Neural progenitor cell (in vitro differentiated cells): ENCODE results near the gene RHBDD1. TPM values are rescaled to one million over a fixed set of nuclear protein-coding genes. Genes with fewer than 3 reads are reported as not detected.
A peak's percentile ranks its signal among the peaks of the same experiment; 100 is the strongest.
"Not testable (repeated sequence)": the region's sequence is repeated elsewhere in the genome, so short reads cannot be mapped to it uniquely, and the experiment has no call there.

Source experiments
- DNase-seq: peaks from one replicate; pipeline ENCODE4 v3.0.0-alpha.2; 2016; ENCODE audit warnings: low spot score
- H2AFZ ChIP-seq: fragments of 200-600 bp; sonication (generic); replicated peaks from 2 replicates; pipeline ENCODE4 v1.6.1; 2016; ENCODE audit warnings: antibody characterized with exemption
- H3F3A ChIP-seq: fragments of 200-600 bp; sonication (generic); 2 replicates; pipeline ENCODE4 v1.6.1; 2016; ENCODE audit warnings: antibody characterized with exemption, low read depth
- H3K27ac ChIP-seq: fragments of 200-600 bp; sonication (generic); 2 replicates; pipeline ENCODE4 v1.5.1; 2016; ENCODE audit warnings: mild to moderate bottlenecking
- H3K27me3 ChIP-seq: fragments of 200-600 bp; sonication (generic); 2 replicates; pipeline ENCODE4 v1.6.1; 2016; ENCODE audit warnings: mild to moderate bottlenecking, moderate library complexity
- H3K36me3 ChIP-seq: fragments of 200-600 bp; sonication (generic); 2 replicates; pipeline ENCODE4 v1.5.1; 2016
- H3K4me1 ChIP-seq: fragments of 200-600 bp; sonication (generic); 2 replicates; pipeline ENCODE4 v1.6.1; 2016; ENCODE audit warnings: mixed run types
- H3K4me2 ChIP-seq: fragments of 200-600 bp; sonication (generic); 2 replicates; pipeline ENCODE4 v1.6.1; 2016
- H3K4me3 ChIP-seq: fragments of 200-600 bp; sonication (generic); 2 replicates; pipeline ENCODE4 v1.5.1; 2016
- H3K79me2 ChIP-seq: fragments of 200-600 bp; sonication (generic); 2 replicates; pipeline ENCODE4 v1.6.1; 2016; ENCODE audit warnings: low read depth
- H3K9ac ChIP-seq: fragments of 200-600 bp; sonication (generic); 2 replicates; pipeline ENCODE4 v1.6.1; 2016
- H3K9me3 ChIP-seq: fragments of 200-600 bp; sonication (generic); 2 replicates; pipeline ENCODE4 v1.5.1; 2016; ENCODE audit warnings: low read depth
- H4K20me1 ChIP-seq: fragments of 200-600 bp; sonication (generic); 2 replicates; pipeline ENCODE4 v1.6.1; 2016; ENCODE audit warnings: low read depth
- H3K27ac Mint-ChIP-seq: 3 replicates; pipeline ENCODE4 v1.8.0; 2021; ENCODE audit warnings: mixed read lengths
- H3K27me3 Mint-ChIP-seq: 2 replicates; pipeline ENCODE4 v1.8.0; 2022; ENCODE audit warnings: low read depth, mild to moderate bottlenecking, inconsistent platforms, moderate library complexity, mixed read lengths; ENCODE audit not compliant: insufficient read depth
- H3K36me3 Mint-ChIP-seq: 3 replicates; pipeline ENCODE4 v1.8.0; 2021; ENCODE audit warnings: mixed read lengths
- H3K4me1 Mint-ChIP-seq: 3 replicates; pipeline ENCODE4 v1.8.0; 2021; ENCODE audit warnings: mixed read lengths
- H3K4me3 Mint-ChIP-seq: 3 replicates; pipeline ENCODE4 v1.8.0; 2021; ENCODE audit warnings: mild to moderate bottlenecking, moderate library complexity, mixed read lengths
- H3K9me3 Mint-ChIP-seq: 3 replicates; pipeline ENCODE4 v1.8.0; 2020; ENCODE audit warnings: mixed read lengths
- CTCF ChIP-seq: fragments of 200-600 bp; sonication (generic); IDR thresholded peaks from 2 replicates; pipeline ENCODE4 v1.5.1; 2017; ENCODE audit warnings: antibody characterized with exemption, mild to moderate bottlenecking
- EZH2 ChIP-seq: fragments of 200-600 bp; sonication (generic); IDR thresholded peaks from 2 replicates; pipeline ENCODE4 v1.6.1; 2017; ENCODE audit warnings: antibody characterized with exemption, mild to moderate bottlenecking, moderate library complexity
- EZH2phosphoT487 ChIP-seq: fragments of 200-600 bp; sonication (generic); IDR thresholded peaks from 2 replicates; pipeline ENCODE4 v1.6.1; 2017; ENCODE audit warnings: antibody characterized with exemption
- total RNA-seq: library from RNA; depleted of rRNA; stranded (reverse); fragments of >200 nt; gene quantifications from 2 replicates; pipeline ENCODE4 v1.2.3, GENCODE V29; 2015; ENCODE audit warnings: low replicate concordance

The RHBDD1 gene
- total RNA-seq, 1 donor from 2014 or later = 15.1 TPM

DNA sequence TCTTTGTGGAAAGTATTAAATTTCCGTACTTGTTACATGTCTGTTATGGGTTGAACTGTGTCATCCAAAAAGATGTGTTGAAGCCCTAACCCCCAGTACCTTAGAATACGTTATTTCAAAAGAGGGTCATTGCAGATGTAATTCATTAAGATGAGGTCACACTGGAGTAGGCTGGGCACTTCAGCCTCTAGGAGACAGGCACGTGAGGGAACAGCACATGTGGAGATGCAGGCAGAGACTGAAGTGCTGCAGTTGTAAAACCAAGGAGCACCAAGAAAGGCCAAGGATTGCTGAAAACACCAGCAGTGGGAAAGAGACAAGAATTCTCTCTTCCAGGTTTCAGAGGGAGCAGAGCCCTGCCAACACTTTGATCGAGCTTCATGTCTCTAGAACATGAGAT, 4.6 kb upstream of the RHBDD1 start:
- Mint-ChIP-seq H3K9me3 (peaks cover 2% of the 10 kb centered on the region), H3K36me3 (peaks cover 1% of the 10 kb centered on the region), H3K4me3 (no peak overlapping the region), H3K27me3 (no peaks in the 10 kb centered on the region), H3K4me1 (no peaks in the 10 kb centered on the region), H3K27ac (no peak overlapping the region)
- H3K79me2 ChIP-seq = no peaks in the 10 kb centered on the region
- peaks cover 12% of the 10 kb centered on the region for H3K27me3 ChIP-seq
- peaks cover 3% of the 10 kb centered on the region for H3F3A ChIP-seq
- no peak for DNase-seq
- no peak overlapping the region for H2AFZ ChIP-seq
- no peak overlapping the region for H3K4me3 ChIP-seq
- no peak for TF ChIP-seq EZH2phosphoT487
- TF ChIP-seq CTCF = no peak
- TF ChIP-seq EZH2 = no peak
- H3K4me2 ChIP-seq = no peak overlapping the region
- H3K9me3 ChIP-seq = no peaks in the 10 kb centered on the region
- H3K36me3 ChIP-seq = no peaks in the 10 kb centered on the region
- H3K27ac ChIP-seq = no peak overlapping the region
- no peaks in the 10 kb centered on the region for H3K4me1 ChIP-seq
- H4K20me1 ChIP-seq = no peaks in the 10 kb centered on the region
- H3K9ac ChIP-seq = no peak overlapping the region

DNA sequence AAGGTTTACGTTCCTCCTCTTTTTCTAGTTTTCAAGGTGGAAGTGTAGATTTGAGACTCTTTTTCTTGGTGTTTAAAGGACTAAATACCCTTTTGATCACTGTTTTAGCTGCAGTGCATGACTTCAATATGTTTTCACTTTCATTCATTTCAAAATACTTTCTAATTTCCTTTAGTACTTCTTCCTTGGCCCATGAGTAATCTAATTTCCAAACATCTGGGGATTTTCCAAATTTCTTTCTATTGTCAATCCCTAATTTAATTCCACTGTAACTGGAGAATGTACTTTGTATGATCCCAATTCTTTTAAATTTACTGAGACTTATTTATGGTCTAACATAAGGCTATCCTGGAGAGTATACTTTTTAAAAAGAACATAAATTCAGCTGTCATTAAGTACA, 3.8 kb upstream of the RHBDD1 start:
- peaks cover 2% of the 10 kb centered on the region for H3K9me3 Mint-ChIP-seq
- H3K79me2 ChIP-seq = peaks cover 6% of the 10 kb centered on the region
- peaks cover 12% of the 10 kb centered on the region for H3K27me3 ChIP-seq
- H3K9ac ChIP-seq = no peak overlapping the region
- H3K4me2 ChIP-seq = no peak overlapping the region
- DNase-seq = no peak
- H3K9me3 ChIP-seq = no peaks in the 10 kb centered on the region
- no peak overlapping the region for H3K27ac Mint-ChIP-seq
- H3K4me3 Mint-ChIP-seq = no peak overlapping the region
- no peaks in the 10 kb centered on the region for H4K20me1 ChIP-seq
- TF ChIP-seq CTCF (no peak), EZH2 (no peak), EZH2phosphoT487 (no peak)
- peaks cover 6% of the 10 kb centered on the region for H3K4me1 ChIP-seq
- peaks cover 11% of the 10 kb centered on the region for H3F3A ChIP-seq
- H3K36me3 Mint-ChIP-seq = peaks cover 1% of the 10 kb centered on the region
- no peaks in the 10 kb centered on the region for H3K36me3 ChIP-seq
- no peak overlapping the region for H3K27ac ChIP-seq
- H3K4me1 Mint-ChIP-seq = peaks cover 5% of the 10 kb centered on the region
- H3K4me3 ChIP-seq = no peak overlapping the region
- no peaks in the 10 kb centered on the region for H3K27me3 Mint-ChIP-seq
- no peak overlapping the region for H2AFZ ChIP-seq

DNA sequence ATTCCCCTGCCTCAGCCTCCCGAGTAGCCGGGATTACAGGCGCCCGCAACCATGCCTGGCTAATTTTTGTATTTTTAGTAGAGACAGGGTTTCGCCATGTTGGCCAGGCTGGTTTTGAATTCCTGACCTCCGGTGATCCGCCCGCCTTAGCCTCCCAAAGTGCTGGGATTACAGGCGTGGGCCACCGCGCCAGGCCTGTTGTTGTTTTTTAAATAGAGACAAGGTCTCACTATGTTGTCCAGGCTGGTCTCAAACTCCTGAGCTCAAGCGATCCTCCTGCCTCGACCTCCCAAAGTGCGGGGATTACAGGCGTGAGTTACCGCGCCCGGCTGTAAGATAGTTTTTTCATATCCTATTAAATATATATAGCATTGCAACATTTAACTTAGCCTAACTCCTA, 974 bp upstream of the RHBDD1 start:
- Mint-ChIP-seq H3K4me1 (peaks cover 16% of the 10 kb centered on the region), H3K4me3 (peak overlapping the region; percentile 93)
- H3F3A ChIP-seq = peaks cover 11% of the 10 kb centered on the region
- H4K20me1 ChIP-seq, H2AFZ ChIP-seq, H3K4me1 ChIP-seq, H3K9me3 ChIP-seq, H3K27ac ChIP-seq, H3K4me3 ChIP-seq, DNase-seq, H3K9me3 Mint-ChIP-seq, H3K9ac ChIP-seq, H3K36me3 Mint-ChIP-seq, H3K27ac Mint-ChIP-seq, H3K36me3 ChIP-seq, H3K27me3 Mint-ChIP-seq: not testable (repeated sequence)
- peaks cover 16% of the 10 kb centered on the region for H3K79me2 ChIP-seq
- H3K27me3 ChIP-seq = peaks cover 12% of the 10 kb centered on the region
- peak overlapping the region; percentile 70 for H3K4me2 ChIP-seq

GRCh38 chr2:226835420-226835795, 446 bp upstream of the RHBDD1 start:
- no peak overlapping the region for H3K27ac Mint-ChIP-seq
- H3K27ac ChIP-seq = no peak overlapping the region
- H3K36me3 ChIP-seq = no peaks in the 10 kb centered on the region
- H3K9me3 ChIP-seq = no peaks in the 10 kb centered on the region
- DNase-seq = no peak
- peak overlapping the region; percentile 46 for H3K4me3 ChIP-seq
- H3K4me2 ChIP-seq = peak overlapping the region; percentile 70
- peaks cover 8% of the 10 kb centered on the region for H3K4me1 ChIP-seq
- peaks cover 16% of the 10 kb centered on the region for H3K4me1 Mint-ChIP-seq
- no peaks in the 10 kb centered on the region for H4K20me1 ChIP-seq
- H3K9me3 Mint-ChIP-seq = peaks cover 2% of the 10 kb centered on the region
- H3K27me3 Mint-ChIP-seq = no peaks in the 10 kb centered on the region
- peak; percentile 33 for TF ChIP-seq EZH2phosphoT487
- TF ChIP-seq EZH2 = no peak
- no peak for TF ChIP-seq CTCF
- peaks cover 16% of the 10 kb centered on the region for H3K79me2 ChIP-seq
- peaks cover 7% of the 10 kb centered on the region for H3K36me3 Mint-ChIP-seq
- H3K27me3 ChIP-seq = peaks cover 12% of the 10 kb centered on the region
- H3K9ac ChIP-seq = no peak overlapping the region
- peak overlapping the region; percentile 91 for H2AFZ ChIP-seq
- H3F3A ChIP-seq = peaks cover 11% of the 10 kb centered on the region
- peak overlapping the region; percentile 93 for H3K4me3 Mint-ChIP-seq
